K562 (cell line): ENCODE measurements around the gene TNIK. TPM values are rescaled to one million over a fixed set of nuclear protein-coding genes. Genes with fewer than 3 reads are reported as not detected.

Experiments used
- ARNT ChIP-seq, 2 experiments: fragments of 450-650 bp; IDR thresholded peaks; 2 replicates each; pipeline ENCODE4 v1.6.1; 2016; ENCODE audit warnings: mild to moderate bottlenecking in 1 of 2
- CCNT2 ChIP-seq: IDR thresholded peaks from 2 replicates; pipeline ENCODE4 v1.6.1; 2011; ENCODE audit warnings: borderline replicate concordance, low read depth, mild to moderate bottlenecking, moderate library complexity, mixed read lengths, low read length; ENCODE audit not compliant: insufficient read length; ENCODE audit errors: extremely low read depth
- FOS ChIP-seq: IDR thresholded peaks from 3 replicates; pipeline ENCODE4 v1.6.1; 2011; ENCODE audit not compliant: insufficient read length; ENCODE audit errors: extremely low read depth
- GABPB1 ChIP-seq: sonication (generic); formaldehyde crosslinking; IDR thresholded peaks from 2 replicates; pipeline ENCODE4 v1.8.0; 2022; ENCODE audit warnings: mild to moderate bottlenecking, missing genetic modification reagents
- MTA1 ChIP-seq: fragments of 450-650 bp; IDR thresholded peaks from 2 replicates; pipeline ENCODE4 v1.6.1; 2017; ENCODE audit warnings: borderline replicate concordance
- NR2C2 ChIP-seq, 2 experiments: fragments of 200-800 bp in 1 of 2; sonication (Bioruptor generic) in 1 of 2; sonication (generic) in 1 of 2; formaldehyde crosslinking in 1 of 2; IDR thresholded peaks; 2 replicates each; pipeline versions ENCODE4 v1.6.1 to v1.8.0; 2016 to 2022; ENCODE audit warnings: mild to moderate bottlenecking in 1 of 2, missing compliant biosample characterization in 1 of 2, missing genetic modification characterization in 1 of 2, missing genetic modification reagents in 1 of 2
- TAF1 ChIP-seq: IDR thresholded peaks from 2 replicates; pipeline ENCODE4 v1.6.1; 2011; ENCODE audit warnings: mild to moderate bottlenecking, low read length, moderate library complexity; ENCODE audit not compliant: insufficient read depth, control insufficient read depth, severe bottlenecking; ENCODE audit errors: extremely low read depth
- TAL1 ChIP-seq: fragments of 450-650 bp; IDR thresholded peaks from 2 replicates; pipeline ENCODE4 v1.6.1; 2016; ENCODE audit warnings: mild to moderate bottlenecking
- XRCC5 ChIP-seq: fragments of 200-400 bp; formaldehyde crosslinking; IDR thresholded peaks from 2 replicates; pipeline ENCODE4 v1.6.1; 2017; ENCODE audit warnings: low read depth, mild to moderate bottlenecking, low read length
- ZC3H8 ChIP-seq: fragments of 450-650 bp; IDR thresholded peaks from 2 replicates; pipeline ENCODE4 v1.6.1; 2017
- ZFP30 ChIP-seq: fragments of 250-450 bp; sonication (Bioruptor Pico); IDR thresholded peaks from 2 replicates; pipeline ENCODE4 v1.8.0; 2022; ENCODE audit warnings: moderate library complexity, mild to moderate bottlenecking, inconsistent platforms, borderline replicate concordance
- ZFP36 ChIP-seq: fragments of 150-350 bp; IDR thresholded peaks from 2 replicates; pipeline ENCODE4 v1.6.1; 2018; ENCODE audit warnings: low read length, low read depth; ENCODE audit not compliant: partially characterized antibody
- ZNF589 ChIP-seq: fragments of 200-800 bp; sonication (Bioruptor generic); IDR thresholded peaks from 2 replicates; pipeline ENCODE4 v1.6.1; 2016; ENCODE audit warnings: low read depth, missing genetic modification characterization, missing compliant biosample characterization
- polyA plus RNA-seq, 8 experiments: library from polyadenylated mRNA; depleted of rRNA in 4 of 8; stranded (reverse) in 5 of 8; unstranded in 3 of 8; fragments of >200 nt; fragmentation: Nextera tagmentation in 2 of 8; fragmentation: Illumina TruSeq in 1 of 8; extraction: Ambion mirVana in 2 of 8; extraction: Trizol in 1 of 8; gene quantifications; 2 replicates each; pipeline versions ENCODE4 v1.2.1 to v1.2.3, GENCODE V29; 2011 to 2014; ENCODE audit warnings: inconsistent platforms in 1 of 8, missing spikeins in 1 of 8
- total RNA-seq, 7 experiments: library from RNA; depleted of rRNA in 6 of 7; stranded (reverse); fragments of >200 nt in 6 of 7; fragmentation: Illumina TruSeq in 2 of 7; extraction: Trizol in 2 of 7; gene quantifications; 2 replicates each; pipeline versions ENCODE4 v1.2.1 to v1.2.3, GENCODE V29; 2011 to 2021; ENCODE audit warnings: low replicate concordance in 1 of 7
- TF ChIP-seq, protein P1 (sequence below): fragments of 450-650 bp; IDR thresholded peaks from 2 replicates; pipeline ENCODE4 v1.6.1; 2016; ENCODE audit warnings: low read depth
- TF ChIP-seq, protein P2 (sequence below): fragments of 450-650 bp; formaldehyde crosslinking; IDR thresholded peaks from 2 replicates; pipeline ENCODE4 v1.4.0; 2022; ENCODE audit warnings: mild to moderate bottlenecking, moderate library complexity
- TF ChIP-seq, protein P3 (sequence below): fragments of 250-450 bp; sonication (Bioruptor Pico); IDR thresholded peaks from 2 replicates; pipeline ENCODE4 v1.5.0; 2021

The TNIK gene
- total and polyA plus RNA-seq, 9 of the 15 experiments (the other 6 are each of a cell fraction or from before 2014, with no cell fraction given) = 6.6 to 39.0 (median 24.7) TPM

DNA sequence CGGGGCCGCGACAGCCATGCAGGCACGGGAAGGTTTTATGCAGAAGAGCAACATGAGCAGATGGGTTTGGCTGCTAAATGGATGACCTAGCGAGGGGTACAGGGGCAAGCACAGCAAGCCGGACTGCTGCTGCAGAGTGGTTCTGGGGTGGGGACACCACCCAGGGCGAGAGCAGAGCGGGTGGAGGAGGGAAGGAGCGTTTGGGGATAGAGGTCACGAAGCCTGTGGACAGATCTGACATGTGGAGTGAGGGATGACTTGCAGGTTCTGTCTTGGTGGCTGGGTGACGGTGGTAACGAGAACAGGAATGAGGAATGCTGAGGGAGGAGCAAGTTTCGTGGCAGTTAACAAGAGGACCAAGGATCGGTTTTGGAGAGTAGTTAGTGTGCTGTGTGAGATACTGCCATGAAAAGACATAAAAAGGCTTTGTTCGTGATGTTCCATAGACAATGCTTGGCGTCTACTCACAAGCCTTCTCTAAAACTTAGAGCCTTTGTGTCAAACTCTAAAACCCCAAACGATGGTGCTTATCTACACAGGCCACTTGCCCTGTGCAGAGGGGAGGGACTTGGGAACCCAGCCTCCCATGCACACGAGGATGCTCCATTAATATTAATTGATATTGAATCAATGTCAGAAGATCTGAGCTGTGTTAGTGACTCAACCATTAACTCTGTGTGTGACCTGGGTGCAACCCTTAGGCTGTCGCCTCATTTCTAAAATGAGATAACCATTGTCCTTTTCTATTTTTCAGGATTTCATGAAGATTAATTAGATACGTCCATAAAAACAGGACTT lies 301.0 kb downstream of the TNIK start (continued):
- TF ChIP-seq, protein P1, sequence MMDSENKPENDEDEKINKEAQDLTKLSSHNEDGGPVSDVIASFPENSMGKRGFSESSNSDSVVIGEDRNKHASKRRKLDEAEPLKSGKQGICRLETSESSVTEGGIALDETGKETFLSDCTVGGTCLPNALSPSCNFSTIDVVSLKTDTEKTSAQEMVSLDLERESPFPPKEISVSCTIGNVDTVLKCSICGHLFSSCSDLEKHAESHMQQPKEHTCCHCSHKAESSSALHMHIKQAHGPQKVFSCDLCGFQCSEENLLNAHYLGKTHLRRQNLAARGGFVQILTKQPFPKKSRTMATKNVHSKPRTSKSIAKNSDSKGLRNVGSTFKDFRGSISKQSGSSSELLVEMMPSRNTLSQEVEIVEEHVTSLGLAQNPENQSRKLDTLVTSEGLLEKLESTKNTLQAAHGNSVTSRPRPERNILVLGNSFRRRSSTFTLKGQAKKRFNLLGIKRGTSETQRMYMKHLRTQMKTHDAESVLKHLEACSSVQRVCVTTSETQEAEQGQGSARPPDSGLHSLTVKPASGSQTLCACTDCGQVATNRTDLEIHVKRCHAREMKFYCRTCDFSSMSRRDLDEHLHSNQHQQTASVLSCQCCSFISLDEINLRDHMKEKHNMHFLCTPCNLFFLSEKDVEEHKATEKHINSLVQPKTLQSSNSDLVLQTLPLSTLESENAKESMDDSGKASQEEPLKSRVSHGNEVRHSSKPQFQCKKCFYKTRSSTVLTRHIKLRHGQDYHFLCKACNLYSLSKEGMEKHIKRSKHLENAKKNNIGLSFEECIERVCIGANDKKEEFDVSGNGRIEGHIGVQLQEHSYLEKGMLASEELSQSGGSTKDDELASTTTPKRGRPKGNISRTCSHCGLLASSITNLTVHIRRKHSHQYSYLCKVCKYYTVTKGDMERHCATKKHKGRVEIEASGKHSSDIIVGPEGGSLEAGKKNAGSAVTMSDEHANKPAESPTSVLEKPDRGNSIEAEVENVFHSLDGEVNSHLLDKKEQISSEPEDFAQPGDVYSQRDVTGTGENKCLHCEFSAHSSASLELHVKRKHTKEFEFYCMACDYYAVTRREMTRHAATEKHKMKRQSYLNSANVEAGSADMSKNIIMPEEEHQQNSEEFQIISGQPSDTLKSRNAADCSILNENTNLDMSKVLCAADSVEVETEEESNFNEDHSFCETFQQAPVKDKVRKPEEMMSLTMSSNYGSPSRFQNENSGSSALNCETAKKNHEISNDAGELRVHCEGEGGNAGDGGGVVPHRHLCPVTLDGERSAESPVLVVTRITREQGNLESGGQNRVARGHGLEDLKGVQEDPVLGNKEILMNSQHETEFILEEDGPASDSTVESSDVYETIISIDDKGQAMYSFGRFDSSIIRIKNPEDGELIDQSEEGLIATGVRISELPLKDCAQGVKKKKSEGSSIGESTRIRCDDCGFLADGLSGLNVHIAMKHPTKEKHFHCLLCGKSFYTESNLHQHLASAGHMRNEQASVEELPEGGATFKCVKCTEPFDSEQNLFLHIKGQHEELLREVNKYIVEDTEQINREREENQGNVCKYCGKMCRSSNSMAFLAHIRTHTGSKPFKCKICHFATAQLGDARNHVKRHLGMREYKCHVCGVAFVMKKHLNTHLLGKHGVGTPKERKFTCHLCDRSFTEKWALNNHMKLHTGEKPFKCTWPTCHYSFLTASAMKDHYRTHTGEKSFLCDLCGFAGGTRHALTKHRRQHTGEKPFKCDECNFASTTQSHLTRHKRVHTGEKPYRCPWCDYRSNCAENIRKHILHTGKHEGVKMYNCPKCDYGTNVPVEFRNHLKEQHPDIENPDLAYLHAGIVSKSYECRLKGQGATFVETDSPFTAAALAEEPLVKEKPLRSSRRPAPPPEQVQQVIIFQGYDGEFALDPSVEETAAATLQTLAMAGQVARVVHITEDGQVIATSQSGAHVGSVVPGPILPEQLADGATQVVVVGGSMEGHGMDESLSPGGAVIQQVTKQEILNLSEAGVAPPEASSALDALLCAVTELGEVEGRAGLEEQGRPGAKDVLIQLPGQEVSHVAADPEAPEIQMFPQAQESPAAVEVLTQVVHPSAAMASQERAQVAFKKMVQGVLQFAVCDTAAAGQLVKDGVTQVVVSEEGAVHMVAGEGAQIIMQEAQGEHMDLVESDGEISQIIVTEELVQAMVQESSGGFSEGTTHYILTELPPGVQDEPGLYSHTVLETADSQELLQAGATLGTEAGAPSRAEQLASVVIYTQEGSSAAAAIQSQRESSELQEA = no peak
- peak; percentile 37 for TF ChIP-seq CCNT2
- TF ChIP-seq ARNT (IDR thresholded peaks at IDR 0.05) = peak; percentile 49 to 79; a peak in 2 of 4 replicates
- no peak for TF ChIP-seq ZFP36
- no peak for TF ChIP-seq ZC3H8
- no peak for TF ChIP-seq ZNF589 (CRISPR knock-in tag)
- 0 out of 2 replicates have a peak, but pooled peaks have one; percentile 34 for TF ChIP-seq NR2C2 (CRISPR knock-in tag; IDR thresholded peaks at IDR 0.05)
- peak; percentile 82 for TF ChIP-seq NR2C2 (tag; IDR thresholded peaks at IDR 0.05)
- TF ChIP-seq, protein P2, sequence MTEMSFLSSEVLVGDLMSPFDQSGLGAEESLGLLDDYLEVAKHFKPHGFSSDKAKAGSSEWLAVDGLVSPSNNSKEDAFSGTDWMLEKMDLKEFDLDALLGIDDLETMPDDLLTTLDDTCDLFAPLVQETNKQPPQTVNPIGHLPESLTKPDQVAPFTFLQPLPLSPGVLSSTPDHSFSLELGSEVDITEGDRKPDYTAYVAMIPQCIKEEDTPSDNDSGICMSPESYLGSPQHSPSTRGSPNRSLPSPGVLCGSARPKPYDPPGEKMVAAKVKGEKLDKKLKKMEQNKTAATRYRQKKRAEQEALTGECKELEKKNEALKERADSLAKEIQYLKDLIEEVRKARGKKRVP (CRISPR knock-in tag) = no peak
- no peak for TF ChIP-seq TAF1
- peak; percentile 70; the same call in 1 of the 2 replicates for TF ChIP-seq TAL1
- TF ChIP-seq MTA1 = no peak
- no peak for TF ChIP-seq XRCC5
- TF ChIP-seq ZFP30 (CRISPR knock-in tag) = no peak
- no peak for TF ChIP-seq GABPB1
- TF ChIP-seq, protein P3, sequence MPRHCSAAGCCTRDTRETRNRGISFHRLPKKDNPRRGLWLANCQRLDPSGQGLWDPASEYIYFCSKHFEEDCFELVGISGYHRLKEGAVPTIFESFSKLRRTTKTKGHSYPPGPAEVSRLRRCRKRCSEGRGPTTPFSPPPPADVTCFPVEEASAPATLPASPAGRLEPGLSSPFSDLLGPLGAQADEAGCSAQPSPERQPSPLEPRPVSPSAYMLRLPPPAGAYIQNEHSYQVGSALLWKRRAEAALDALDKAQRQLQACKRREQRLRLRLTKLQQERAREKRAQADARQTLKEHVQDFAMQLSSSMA = no peak
- no peak for TF ChIP-seq FOS
